Erythroblast (primary cell): ENCODE results near the gene TMEM38A.

Experiments used
- GATA1 ChIP-seq: IDR thresholded peaks from 2 replicates; pipeline ENCODE4 v1.6.1; 2011; ENCODE audit warnings: low read depth, mild to moderate bottlenecking, control low read depth, low read length, moderate library complexity
- POLR2A ChIP-seq: IDR thresholded peaks from 2 replicates; pipeline ENCODE4 v1.6.1; 2011; ENCODE audit warnings: mild to moderate bottlenecking, low read length

GRCh38 chr19:16620018-16620417 lies 40.9 kb upstream of the TMEM38A start:
- TF ChIP-seq POLR2A, result no peak
- no peak for TF ChIP-seq GATA1
